Right lobe of liver (tissue), 6 donors: Measurements from ENCODE around the gene C20orf204. TPM values are rescaled to one million over a fixed set of nuclear protein-coding genes. Genes with fewer than 3 reads are reported as not detected.

ENCODE experiments used
- ATAC-seq, 4 donors: fragments of 200-7000 bp; cut with Tn5 transposase; one replicate each; pipeline ENCODE4 v1.9.1; 2020; ENCODE audit warnings: mild to moderate bottlenecking in 4 of 4, moderate library complexity in 4 of 4
- DNase-seq, 3 donors: peaks; one replicate each; pipeline ENCODE4 v3.0.0-alpha.2; 2020
- H3K27ac ChIP-seq, 3 donors: fragments of 200-600 bp; one replicate each; pipeline ENCODE4 v1.8.0; 2022
- H3K27me3 ChIP-seq, 2 donors: fragments of 200-600 bp; one replicate each; pipeline ENCODE4 v1.8.0; 2022
- H3K36me3 ChIP-seq, 4 donors: fragments of 200-600 bp; sonication (generic) in 1 of 4; one replicate each; pipeline versions ENCODE4 v1.5.1 to v1.8.0; 2017 to 2022; ENCODE audit warnings: control low read depth in 1 of 4
- H3K4me1 ChIP-seq, 4 donors: fragments of 200-600 bp; sonication (generic) in 1 of 4; one replicate each; pipeline versions ENCODE4 v1.5.1 to v1.8.0; 2017 to 2022; ENCODE audit warnings: control low read depth in 1 of 4
- H3K4me3 ChIP-seq, 3 donors: fragments of 200-600 bp; one replicate each; pipeline ENCODE4 v1.8.0; 2022
- H3K9me3 ChIP-seq, 4 donors: fragments of 200-600 bp; sonication (generic) in 1 of 4; one replicate each; pipeline versions ENCODE4 v1.5.1 to v1.8.0; 2017 to 2022; ENCODE audit warnings: control low read depth in 1 of 4
- CTCF ChIP-seq, 4 donors: fragments of 200-600 bp in 3 of 4; fragments of 450-650 bp in 1 of 4; IDR thresholded peaks; one replicate each; pipeline versions ENCODE4 v1.5.1 to v1.8.0; 2016 to 2022; ENCODE audit warnings: antibody characterized with exemption in 4 of 4, mild to moderate bottlenecking in 2 of 4
- POLR2A ChIP-seq: fragments of 450-650 bp; IDR thresholded peaks from one replicate; pipeline ENCODE4 v1.6.1; 2017; ENCODE audit warnings: antibody characterized with exemption, mild to moderate bottlenecking
- WGBS: methylation state at CpG from one replicate; pipeline ENCODE4 v1.1.6; 2018; ENCODE audit warnings: low coverage, low lambda C conversion rate; ENCODE audit not compliant: insufficient coverage; ENCODE audit errors: missing lambda C conversion rate; 5-methylcytosine and 5-hydroxymethylcytosine counted together
- intact Hi-C, 2 donors: fragments of 100-400 bp; cut with DNase I; formaldehyde crosslinking; loops; one replicate each; pipeline versions ENCODE4 v1.11.2 to v1.14.1; 2022
- total RNA-seq, 6 experiments: library from RNA; depleted of rRNA in 2 of 6; stranded (reverse); fragments of >200 nt in 2 of 6; fragmentation: NEBNext Ultra II Directional in 3 of 6; extraction: Animal tissue kit (Norgen Biotek cat#: 25700) in 3 of 6; gene quantifications; one replicate each; pipeline versions ENCODE4 v1.1.0 to v1.2.4, GENCODE V29; 2016 to 2023
- donor health status: DM: no; HTN: yes; CAD: no.
- donor health status: DM: no; HTN: no; CAD: no.
- donor health status: DM: no; HTN: no; CAD: no.
- donor health status: DM: no; HTN: yes; CAD: no.
- donor health status: DM: no; HTN: yes; CAD: no.

C20orf204 gene
- total RNA-seq, 6 experiments from 2014 or later, result 0.29 to 1.1 (median 0.44) TPM; not detected in 1

- H3K36me3 ChIP-seq, result peaks cover 0 to 72% (median 36%) of the 10 kb centered on the region in 4 donors
- H3K4me3 ChIP-seq, result no peak overlapping the region
- no peaks in the 10 kb centered on the region for H3K27me3 ChIP-seq
- no peak for DNase-seq
- H3K27ac ChIP-seq, result no peak overlapping the region
- no peak for TF ChIP-seq POLR2A
- 98% methylated on average over 9 of the region's 29 CpGs for WGBS
- intact Hi-C loops, result no loop called here
- peaks cover 0 to 28% (median 13%) of the 10 kb centered on the region in 4 donors for H3K4me1 ChIP-seq
- ATAC-seq, result no peak
- no peaks in the 10 kb centered on the region for H3K9me3 ChIP-seq
Measured at GRCh38 chr20:64025826-64026412, 10.1 kb upstream of the C20orf204 start.

GRCh38 chr20:64027981-64028685, 7.8 kb upstream of the C20orf204 start:
- 94% methylated on average over 9 of the region's 24 CpGs for WGBS
- Histone ChIP-seq H3K27me3 (no peaks in the 10 kb centered on the region), H3K4me1 (peaks cover 0 to 23% (median 11%) of the 10 kb centered on the region in 4 donors), H3K36me3 (peaks cover 0 to 82% (median 37%) of the 10 kb centered on the region in 4 donors), H3K4me3 (no peak overlapping the region), H3K9me3 (no peaks in the 10 kb centered on the region), H3K27ac (no peak overlapping the region)
- DNase-seq (no peak), ATAC-seq (no peak)
- TF ChIP-seq CTCF (IDR thresholded peaks at IDR 0.05), result no peak
- no peak for TF ChIP-seq POLR2A
- intact Hi-C loops, result no loop called here

GRCh38 chr20:64029293-64030117, 6.5 kb upstream of the C20orf204 start:
- H3K27ac ChIP-seq, result no peak overlapping the region
- intact Hi-C loops, result no loop called here
- TF ChIP-seq POLR2A (no peak), CTCF (IDR thresholded peaks at IDR 0.05) (no peak)
- H3K4me3 ChIP-seq, result no peak overlapping the region
- 86% methylated on average over 3 of the region's 38 CpGs for WGBS
- peaks cover 0 to 11% (median 5%) of the 10 kb centered on the region in 4 donors for H3K4me1 ChIP-seq
- ATAC-seq (no peak), DNase-seq (no peak)
- H3K27me3 ChIP-seq, result no peaks in the 10 kb centered on the region
- H3K36me3 ChIP-seq, result peaks cover 0 to 78% (median 37%) of the 10 kb centered on the region in 4 donors
- H3K9me3 ChIP-seq, result no peaks in the 10 kb centered on the region

- no peak overlapping the region for H3K27ac ChIP-seq
- 80% methylated on average over 1 of the region's 20 CpGs for whole genome bisulfite sequencing
- no peaks in the 10 kb centered on the region for H3K9me3 ChIP-seq
- intact Hi-C loops, result no loop called here
- no peak for ATAC-seq
- peaks cover 0 to 68% (median 34%) of the 10 kb centered on the region in 4 donors for H3K36me3 ChIP-seq
- no peaks in the 10 kb centered on the region for H3K27me3 ChIP-seq
- TF ChIP-seq POLR2A (no peak), CTCF (IDR thresholded peaks at IDR 0.05) (no peak)
- no peak for DNase-seq
- H3K4me1 ChIP-seq, result peaks cover 0 to 2% (median 0%) of the 10 kb centered on the region in 4 donors
- H3K4me3 ChIP-seq, result no peak overlapping the region
Measured at GRCh38 chr20:64030371-64031134, 5.4 kb upstream of the C20orf204 start.
